ENCODE results near the gene ACTR2.

The ACTR2 gene

DNA sequence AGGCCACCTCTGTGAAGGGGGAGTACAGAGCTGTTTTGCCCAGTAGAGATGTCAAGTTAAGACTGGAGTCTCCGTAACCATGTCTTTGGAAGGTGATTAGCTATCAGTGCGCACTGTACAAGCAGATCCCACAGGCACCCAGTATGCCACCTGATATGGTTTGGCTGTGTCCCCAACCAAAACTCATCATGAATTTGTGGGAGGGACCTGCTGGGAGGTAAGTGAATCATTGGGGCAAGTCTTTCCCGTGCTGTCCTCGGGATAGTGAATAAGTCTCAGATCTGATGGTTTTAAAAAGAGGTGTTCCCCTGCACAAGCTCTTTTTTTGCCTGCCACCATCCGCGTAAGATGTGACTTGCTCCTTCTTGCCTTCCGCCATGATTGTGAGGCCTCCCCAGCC lies 90.2 kb downstream of the ACTR2 start:
- Histone ChIP-seq H3K27ac (no peak overlapping the region), H3K36me3 (ENCODE audit: control insufficient read depth, insufficient read depth, low read length) (no peaks in the 10 kb centered on the region)
- TF ChIP-seq, protein P1, sequence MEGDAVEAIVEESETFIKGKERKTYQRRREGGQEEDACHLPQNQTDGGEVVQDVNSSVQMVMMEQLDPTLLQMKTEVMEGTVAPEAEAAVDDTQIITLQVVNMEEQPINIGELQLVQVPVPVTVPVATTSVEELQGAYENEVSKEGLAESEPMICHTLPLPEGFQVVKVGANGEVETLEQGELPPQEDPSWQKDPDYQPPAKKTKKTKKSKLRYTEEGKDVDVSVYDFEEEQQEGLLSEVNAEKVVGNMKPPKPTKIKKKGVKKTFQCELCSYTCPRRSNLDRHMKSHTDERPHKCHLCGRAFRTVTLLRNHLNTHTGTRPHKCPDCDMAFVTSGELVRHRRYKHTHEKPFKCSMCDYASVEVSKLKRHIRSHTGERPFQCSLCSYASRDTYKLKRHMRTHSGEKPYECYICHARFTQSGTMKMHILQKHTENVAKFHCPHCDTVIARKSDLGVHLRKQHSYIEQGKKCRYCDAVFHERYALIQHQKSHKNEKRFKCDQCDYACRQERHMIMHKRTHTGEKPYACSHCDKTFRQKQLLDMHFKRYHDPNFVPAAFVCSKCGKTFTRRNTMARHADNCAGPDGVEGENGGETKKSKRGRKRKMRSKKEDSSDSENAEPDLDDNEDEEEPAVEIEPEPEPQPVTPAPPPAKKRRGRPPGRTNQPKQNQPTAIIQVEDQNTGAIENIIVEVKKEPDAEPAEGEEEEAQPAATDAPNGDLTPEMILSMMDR (IDR thresholded peaks at IDR 0.05): no peak

DNA sequence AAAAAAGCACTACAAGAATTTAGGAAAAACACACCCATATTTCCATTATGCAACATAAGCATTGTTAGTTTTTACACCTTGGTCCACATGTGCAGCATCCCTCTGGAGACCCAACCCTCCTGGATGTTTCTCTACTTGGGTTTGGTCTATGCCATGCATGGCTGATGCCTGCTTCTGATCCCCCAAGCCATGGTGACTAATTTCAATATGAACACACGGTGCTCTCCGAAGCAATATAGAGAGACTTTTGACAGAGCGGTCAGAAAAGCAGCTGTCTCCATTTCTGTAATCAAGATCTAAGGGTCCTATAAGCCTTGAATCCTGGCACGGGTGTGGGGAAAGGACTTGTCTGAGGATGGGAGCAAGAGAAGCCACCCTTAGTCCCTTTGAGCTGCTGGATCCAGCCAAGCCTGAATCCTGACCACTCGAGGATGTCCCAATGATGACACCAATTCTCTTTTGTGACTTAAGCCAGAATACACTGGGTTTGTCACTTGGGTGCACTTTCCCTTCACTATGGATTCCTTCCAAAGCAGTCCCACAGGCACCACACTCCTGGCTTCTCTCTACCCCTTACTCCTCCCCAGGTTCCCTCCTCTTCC lies 91.5 kb downstream of the ACTR2 start:
- H3K9ac ChIP-seq: no peak overlapping the region
- H3K27ac ChIP-seq: no peak overlapping the region
- TF ChIP-seq, protein P1 (IDR thresholded peaks at IDR 0.05): no peak
- no peaks in the 10 kb centered on the region for H3K27me3 ChIP-seq (ENCODE audit: control insufficient read depth, insufficient read depth, low read length)
- no peaks in the 10 kb centered on the region for H3K4me1 ChIP-seq
- H3K4me3 ChIP-seq (ENCODE audit: low read depth, low read length): no peak overlapping the region
- no peak overlapping the region for H3K4me2 ChIP-seq (ENCODE audit: low read length)
- peaks cover 3% of the 10 kb centered on the region for H3K79me2 ChIP-seq
- no peaks in the 10 kb centered on the region for H3K9me3 ChIP-seq (ENCODE audit: control insufficient read depth, low read length)
- no peaks in the 10 kb centered on the region for H3K36me3 ChIP-seq (ENCODE audit: control insufficient read depth, insufficient read depth, low read length)
- H2AFZ ChIP-seq: no peak overlapping the region

More for the DNA sequence above, 90.2 kb downstream of the ACTR2 start:
- Histone ChIP-seq H3K9me3 (ENCODE audit: control insufficient read depth, low read length) (no peaks in the 10 kb centered on the region), H3K27me3 (ENCODE audit: control insufficient read depth, insufficient read depth, low read length) (no peaks in the 10 kb centered on the region), H3K9ac (no peak overlapping the region), H3K79me2 (peaks cover 3% of the 10 kb centered on the region), H3K4me1 (no peaks in the 10 kb centered on the region), H3K4me3 (ENCODE audit: low read depth, low read length) (no peak overlapping the region), H2AFZ (no peak overlapping the region), H3K4me2 (ENCODE audit: low read length) (no peak overlapping the region)

DNA sequence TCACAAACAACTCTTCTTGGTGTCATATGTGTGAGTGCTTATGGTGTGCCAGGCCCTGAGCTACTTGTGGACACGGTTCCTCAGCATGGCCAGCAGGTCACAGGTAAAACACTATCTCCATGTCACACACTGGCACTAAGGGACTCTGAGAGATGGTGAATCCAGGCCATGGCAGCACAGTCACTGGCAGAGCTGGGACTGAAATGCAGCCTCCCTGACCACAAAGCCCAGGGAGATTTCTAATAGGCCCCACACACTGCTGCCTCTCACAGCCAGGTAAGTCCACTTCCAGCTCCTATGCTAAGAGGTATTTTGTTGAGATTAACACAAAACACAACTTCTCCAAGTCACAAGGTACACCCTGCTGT lies 92.0 kb downstream of the ACTR2 start:
- no peaks in the 10 kb centered on the region for H3K27me3 ChIP-seq (ENCODE audit: control insufficient read depth, insufficient read depth, low read length)
- no peak overlapping the region for H3K4me2 ChIP-seq (ENCODE audit: low read length)
- peaks cover 3% of the 10 kb centered on the region for H3K79me2 ChIP-seq
- H3K27ac ChIP-seq: no peak overlapping the region
- TF ChIP-seq, protein P1 (IDR thresholded peaks at IDR 0.05): no peak
- H3K4me1 ChIP-seq: no peaks in the 10 kb centered on the region
- H3K4me3 ChIP-seq (ENCODE audit: low read depth, low read length): no peak overlapping the region
- H3K9ac ChIP-seq: no peak overlapping the region
- H2AFZ ChIP-seq: no peak overlapping the region
- no peaks in the 10 kb centered on the region for H3K36me3 ChIP-seq (ENCODE audit: control insufficient read depth, insufficient read depth, low read length)
- H3K9me3 ChIP-seq (ENCODE audit: control insufficient read depth, low read length): no peaks in the 10 kb centered on the region

DNA sequence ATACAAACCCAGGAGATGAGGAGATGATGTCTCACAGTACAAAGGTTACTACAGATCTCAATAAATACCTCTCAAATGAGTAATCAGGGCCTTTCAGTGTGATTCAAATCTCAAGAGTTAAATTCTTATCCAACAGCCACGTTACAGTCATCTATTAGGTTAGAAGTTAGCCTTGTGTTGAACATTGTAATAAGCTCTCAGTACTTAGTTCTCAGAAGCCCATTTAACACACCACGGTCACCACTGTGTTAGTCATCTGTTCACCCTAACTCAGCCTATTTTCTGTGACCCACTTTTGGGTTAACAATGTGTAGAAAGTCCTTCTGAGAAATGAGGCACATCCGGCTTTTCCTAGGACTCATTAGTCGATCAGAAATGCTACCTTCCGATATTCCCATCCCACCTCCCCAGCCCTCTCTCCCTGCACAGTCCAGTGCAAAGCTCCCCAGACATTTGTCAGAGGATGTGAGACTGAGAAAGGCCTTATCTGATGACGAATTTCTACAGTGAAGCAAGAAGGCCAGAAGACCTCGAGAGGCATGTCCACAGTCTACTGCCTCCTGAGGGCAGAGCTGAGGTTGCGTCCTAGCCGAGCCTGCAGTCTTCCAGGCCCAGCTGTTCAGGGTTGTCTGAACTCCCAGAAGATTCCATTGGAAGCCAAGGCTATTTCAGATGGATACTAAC lies 92.6 kb downstream of the ACTR2 start:
- Histone ChIP-seq H3K4me1 (no peaks in the 10 kb centered on the region), H3K27ac (no peak overlapping the region), H3K9me3 (ENCODE audit: control insufficient read depth, low read length) (no peaks in the 10 kb centered on the region), H3K4me3 (ENCODE audit: low read depth, low read length) (no peak overlapping the region), H3K4me2 (ENCODE audit: low read length) (no peak overlapping the region), H3K9ac (no peak overlapping the region), H3K36me3 (ENCODE audit: control insufficient read depth, insufficient read depth, low read length) (no peaks in the 10 kb centered on the region), H2AFZ (no peak overlapping the region), H3K79me2 (peaks cover 3% of the 10 kb centered on the region), H3K27me3 (ENCODE audit: control insufficient read depth, insufficient read depth, low read length) (no peaks in the 10 kb centered on the region)
- TF ChIP-seq, protein P1 (IDR thresholded peaks at IDR 0.05): no peak
